GM21723 (cell line): Measurements from ENCODE around the gene ZNF48.
A peak's percentile ranks its signal among the peaks of the same experiment; 100 is the strongest.

Source experiments
- ATAC-seq: cut with Tn5 transposase; IDR thresholded peaks from one replicate; pipeline ENCODE4 v1.9.1; 2021; ENCODE audit warnings: mild to moderate bottlenecking, moderate library complexity; ENCODE audit not compliant: unreplicated experiment

The ZNF48 gene

DNA sequence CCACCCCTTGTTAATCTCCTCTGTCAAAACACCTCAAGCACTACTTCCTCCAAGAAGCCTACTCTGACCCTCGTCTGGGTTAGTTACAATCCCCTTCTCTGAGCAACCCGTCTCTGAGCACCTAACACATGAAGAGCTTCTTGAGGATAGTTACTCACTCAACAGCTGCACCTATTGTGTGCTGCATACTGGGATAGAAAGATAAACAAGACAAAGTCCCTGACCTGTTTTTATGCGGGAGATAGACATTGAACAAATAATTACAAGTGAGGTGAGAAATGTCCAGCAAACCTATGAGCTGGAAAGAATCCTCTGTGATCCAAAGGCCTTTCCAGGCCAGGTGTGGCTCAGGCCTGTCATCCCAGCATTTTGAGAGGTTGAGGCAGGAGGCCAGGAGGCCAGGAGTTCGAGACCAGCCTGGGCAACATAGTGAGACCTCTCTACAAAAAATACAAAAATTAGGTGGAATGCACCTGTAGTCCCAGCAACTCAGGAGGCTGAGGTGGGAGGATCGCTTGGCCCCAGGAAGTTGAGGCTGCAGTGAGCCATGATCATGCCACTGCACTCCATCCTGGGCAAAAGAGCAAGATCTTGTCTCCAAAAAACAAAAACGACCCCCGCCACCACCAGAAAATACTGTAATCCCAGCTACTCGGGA lies 6.7 kb downstream of the ZNF48 start:
- ATAC-seq = no peak

DNA sequence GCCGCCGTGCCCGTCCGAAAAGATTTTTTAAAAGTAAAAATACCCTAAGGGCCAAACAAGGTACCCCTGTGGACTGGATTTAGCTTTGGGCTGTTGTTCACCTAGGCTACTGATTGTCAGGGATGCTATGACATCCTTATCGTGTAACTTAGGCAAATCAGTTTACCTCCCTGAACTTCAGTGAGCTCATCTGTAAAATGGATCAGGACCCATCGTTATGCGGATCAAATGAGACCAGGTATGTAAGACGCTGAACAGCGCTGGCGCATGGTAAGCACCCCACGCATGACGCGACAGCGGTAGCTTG lies 11.5 kb downstream of the ZNF48 start:
- peak; percentile 15 for ATAC-seq

DNA sequence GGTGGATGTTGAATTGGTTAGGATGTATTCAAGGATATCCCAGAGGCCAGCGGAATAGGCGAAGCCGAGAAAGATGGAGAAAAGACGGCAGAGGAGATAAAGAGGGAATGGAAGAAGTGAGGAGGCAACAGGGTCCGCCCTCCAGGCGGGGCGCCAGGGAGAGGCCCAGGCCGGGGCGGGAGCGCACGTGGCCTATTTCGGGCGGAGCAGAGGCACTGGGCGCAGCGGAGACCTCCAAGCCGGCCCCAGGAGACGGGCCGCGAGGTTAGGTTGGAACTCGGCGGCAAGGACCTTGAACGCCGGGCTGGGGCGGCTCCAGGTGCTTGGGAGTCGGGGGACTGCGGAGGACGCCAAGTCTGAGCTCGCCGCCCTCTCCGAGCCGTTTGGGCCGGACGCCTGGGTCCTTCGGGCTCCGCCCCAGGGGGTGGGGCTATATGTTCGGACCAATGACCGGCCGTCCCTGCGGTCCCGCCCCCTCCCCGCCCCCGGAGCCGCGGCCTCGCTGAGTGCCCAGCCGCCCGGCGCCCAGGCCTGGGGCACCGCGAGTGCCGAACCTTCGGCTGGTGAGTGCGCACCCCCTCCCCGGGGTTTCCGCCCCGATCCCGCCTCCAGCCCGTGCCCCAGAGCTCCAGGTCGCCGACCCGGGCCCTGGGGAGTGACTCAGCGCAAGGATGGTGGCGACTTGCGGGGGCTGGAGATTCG lies 12.0 kb downstream of the ZNF48 start, which contains the start of gene ZNF771:
TSS of gene ZNF771 (plus strand) at position 505 of the 702 bp plus-strand sequence. CDS start 448 bp downstream, outside the sequence.
- ATAC-seq = peak; percentile 82

DNA sequence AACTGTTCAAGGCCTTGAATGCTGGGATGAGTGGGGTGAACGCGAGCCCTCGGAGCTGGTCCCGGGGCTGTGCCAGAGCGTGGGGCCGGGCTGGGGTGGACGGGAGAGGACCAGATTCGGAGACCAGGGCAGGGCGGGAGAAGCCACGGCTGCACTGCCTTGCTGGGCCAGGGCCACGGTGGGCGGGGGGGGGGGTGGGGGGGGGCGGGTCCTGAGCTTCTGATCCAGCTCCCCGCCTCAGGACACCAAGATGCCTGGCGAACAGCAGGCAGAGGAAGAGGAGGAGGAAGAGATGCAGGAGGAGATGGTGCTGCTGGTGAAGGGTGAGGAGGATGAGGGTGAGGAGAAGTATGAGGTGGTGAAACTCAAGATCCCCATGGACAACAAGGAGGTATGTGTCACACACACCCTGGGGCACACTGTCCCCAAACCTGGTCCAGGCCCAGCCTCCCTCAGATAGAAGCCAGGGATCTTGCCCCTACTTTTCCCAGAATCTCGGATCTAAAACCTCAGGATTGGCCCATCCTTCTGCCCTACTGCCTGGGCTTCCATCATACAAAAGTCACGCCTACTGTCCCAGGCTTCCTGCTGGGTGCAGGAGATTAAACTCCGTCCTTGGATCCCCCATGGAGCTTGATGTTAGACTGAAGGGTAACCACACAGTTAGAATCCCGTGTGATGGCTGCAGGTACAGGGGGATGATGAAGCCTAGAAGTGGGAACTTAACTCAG lies 12.7 kb downstream of the ZNF48 start:
- no peak for ATAC-seq

DNA sequence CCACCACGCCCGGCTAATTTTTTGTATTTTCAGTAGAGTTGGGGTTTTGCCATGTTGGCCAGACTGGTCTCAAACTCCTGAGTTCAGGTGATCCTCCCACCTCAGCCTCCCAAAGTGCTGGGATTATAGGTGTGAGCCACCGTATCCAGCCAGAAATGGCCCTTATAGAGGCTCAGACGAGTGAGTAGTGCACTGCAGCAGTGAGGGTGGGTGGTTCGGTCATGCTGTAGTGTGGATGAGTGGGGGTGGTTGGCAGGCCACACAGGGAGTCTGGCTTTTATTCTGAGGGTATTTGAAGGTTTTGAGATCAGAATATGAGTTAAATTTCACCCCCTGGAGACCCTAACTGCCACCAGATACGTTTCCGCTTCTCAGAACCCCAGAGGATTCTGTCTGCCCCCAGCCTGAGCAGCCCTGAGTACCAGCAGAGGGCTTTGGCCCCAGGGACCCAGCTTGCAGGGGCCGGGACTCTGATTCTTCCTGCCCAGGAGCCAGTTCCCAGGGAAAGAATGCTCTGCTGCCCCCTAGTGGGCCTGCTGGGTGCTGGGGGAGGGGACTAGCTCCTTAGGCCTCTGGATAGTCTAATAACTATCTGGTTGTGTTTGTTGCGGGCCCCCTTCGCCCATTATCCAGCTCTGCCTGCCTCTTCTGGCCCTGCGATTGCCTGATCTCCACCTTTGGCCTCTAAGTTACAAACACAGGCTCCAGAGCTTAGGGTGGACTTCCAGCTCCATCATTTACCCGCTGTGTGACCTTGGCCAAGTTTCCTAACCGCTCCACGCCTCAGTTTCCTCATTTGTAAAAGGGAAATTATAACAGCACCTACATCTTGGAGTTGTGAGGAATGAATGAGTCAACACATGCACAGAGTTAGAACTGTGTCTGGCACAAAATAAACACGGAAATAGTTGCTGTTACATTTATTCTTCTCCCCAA lies 14.2 kb downstream of the ZNF48 start:
- no peak for ATAC-seq

DNA sequence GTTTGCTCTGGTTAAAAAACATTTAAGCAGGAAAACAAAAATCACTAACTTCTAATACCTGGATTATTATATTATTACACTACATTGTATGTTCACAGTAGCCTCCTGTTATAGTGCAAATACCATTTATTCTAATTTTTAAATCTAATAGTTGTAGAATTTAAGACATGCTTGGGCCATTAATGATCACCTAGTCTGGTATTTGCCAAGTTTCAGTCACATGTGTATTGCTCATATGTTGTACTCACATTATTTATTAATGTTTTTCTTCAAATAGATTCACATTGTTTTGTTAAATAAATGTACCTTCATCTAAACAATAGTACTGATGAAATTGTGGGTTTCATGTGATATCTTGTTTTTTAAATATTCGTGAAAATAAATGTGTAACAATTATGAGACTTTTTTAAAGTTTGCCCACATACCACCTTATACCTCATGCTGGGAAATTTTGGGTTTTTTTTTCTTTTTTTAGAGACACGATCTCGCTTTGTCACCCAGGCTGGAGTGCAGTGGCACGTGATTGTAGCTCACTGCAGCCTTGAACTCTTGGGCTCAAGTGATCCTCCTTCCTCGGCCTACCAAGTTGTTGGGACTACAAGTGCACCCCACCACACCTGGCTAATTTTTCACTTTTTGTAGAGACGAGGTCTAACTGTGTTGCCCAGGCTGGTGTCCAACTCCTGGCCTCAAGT lies 18.0 kb downstream of the ZNF48 start:
- no peak for ATAC-seq

DNA sequence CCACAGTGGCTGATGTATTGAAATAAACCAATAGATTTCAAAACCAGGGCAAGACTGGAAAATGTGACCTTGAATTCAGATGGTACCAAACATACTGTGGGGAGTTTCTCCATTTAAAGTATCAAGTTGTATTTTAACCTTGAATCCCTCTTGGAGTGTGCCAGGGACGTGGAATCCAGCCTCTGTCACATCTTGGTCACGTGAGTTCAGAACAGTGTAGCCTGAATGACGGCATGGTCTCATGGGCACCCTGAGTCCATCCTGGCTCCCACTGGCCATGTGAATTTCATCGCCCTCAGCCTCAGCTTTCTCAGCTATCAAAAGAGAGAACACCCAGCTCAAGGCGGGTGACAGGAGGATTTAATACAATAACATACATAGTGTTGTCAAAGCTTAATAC lies 18.9 kb downstream of the ZNF48 start:
- ATAC-seq = no peak

DNA sequence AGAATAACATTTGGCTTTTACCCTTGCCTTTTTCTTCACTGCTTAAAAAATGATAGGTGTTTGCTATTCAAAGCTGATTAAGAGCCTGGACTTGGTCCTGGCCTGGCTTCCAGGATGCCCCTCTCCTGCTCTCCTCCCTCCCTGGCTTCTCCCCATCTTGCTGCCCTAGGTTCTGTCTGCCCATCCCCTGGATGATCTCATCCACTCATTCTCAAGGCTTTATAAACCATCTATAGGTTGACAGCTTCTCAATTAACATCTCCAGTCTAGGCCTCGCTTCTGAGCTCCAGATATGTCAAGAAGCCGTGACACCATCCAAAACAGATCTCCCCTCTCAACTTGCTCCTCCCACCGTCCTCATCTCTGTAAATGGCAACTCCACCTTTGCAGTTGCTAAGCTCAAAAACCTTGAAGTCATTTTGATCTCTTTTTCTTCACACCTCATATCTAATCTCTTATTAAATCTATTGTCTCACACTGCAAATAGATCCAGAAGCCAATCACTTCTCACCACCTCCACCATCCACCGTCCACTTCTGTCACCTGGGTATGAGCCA lies 20.9 kb downstream of the ZNF48 start:
- no peak for ATAC-seq

DNA sequence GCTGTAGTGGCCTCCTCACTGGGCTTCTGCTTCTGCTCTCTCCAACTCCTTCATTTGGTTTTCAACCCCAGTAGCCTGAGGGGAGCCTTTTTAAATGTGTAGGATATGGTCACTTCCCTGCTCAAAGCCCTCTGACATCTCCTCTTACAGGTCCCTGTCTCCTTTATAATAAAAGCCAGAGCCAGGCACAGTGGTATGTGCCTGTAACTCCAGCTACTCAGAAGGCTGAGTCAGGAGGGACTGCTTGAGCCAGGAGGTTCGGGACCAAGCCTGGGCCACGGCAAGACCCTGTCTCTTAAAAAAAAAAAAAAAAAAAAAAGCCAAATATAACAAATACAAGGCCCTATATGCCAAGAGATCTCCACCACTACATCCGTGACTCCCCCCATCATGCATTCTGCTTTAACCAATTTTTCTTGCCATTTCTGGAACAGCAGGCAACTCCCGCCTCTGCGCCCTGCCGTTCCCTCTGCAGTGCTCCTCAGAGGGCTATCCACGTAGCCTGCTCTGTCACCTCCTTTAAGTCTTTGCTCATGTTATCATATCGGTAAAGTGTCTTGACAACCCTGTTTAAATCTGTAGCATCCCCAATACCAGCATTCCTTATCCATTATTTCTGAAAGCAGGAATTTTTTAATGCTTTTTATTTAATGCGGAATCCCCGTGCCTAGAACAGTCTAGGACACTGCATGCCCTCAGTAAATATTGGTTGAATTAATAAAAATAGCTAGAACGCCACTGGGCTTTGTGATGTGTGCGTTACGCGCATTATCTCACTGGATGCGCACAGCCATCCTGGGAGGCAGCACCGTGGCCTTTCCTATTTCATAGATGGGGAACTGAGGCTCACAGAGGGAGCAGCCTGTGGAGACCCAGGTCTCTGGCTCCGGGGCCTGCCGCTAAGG lies 21.7 kb downstream of the ZNF48 start:
- peak; percentile 20 for ATAC-seq

DNA sequence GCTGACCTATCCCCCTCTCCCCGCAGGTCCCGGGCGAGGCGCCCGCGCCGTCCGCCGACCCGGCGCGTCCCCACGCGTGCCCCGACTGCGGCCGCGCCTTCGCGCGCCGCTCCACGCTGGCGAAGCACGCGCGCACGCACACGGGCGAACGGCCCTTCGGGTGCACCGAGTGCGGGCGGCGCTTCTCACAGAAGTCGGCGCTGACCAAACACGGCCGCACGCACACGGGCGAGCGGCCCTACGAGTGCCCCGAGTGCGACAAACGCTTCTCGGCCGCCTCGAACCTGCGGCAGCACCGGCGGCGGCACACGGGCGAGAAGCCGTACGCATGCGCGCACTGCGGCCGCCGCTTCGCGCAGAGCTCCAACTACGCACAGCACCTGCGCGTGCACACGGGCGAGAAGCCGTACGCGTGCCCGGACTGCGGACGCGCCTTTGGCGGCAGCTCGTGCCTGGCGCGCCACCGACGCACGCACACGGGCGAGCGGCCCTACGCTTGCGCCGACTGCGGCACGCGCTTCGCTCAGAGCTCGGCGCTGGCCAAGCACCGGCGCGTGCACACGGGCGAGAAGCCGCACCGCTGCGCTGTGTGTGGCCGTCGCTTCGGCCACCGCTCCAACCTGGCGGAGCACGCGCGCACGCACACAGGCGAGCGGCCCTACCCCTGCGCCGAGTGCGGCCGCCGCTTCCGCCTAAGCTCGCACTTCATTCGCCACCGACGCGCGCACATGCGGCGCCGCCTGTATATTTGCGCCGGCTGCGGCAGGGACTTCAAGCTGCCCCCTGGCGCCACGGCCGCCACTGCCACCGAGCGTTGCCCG lies 22.5 kb downstream of the ZNF48 start:
- peak; percentile 69 for ATAC-seq

DNA sequence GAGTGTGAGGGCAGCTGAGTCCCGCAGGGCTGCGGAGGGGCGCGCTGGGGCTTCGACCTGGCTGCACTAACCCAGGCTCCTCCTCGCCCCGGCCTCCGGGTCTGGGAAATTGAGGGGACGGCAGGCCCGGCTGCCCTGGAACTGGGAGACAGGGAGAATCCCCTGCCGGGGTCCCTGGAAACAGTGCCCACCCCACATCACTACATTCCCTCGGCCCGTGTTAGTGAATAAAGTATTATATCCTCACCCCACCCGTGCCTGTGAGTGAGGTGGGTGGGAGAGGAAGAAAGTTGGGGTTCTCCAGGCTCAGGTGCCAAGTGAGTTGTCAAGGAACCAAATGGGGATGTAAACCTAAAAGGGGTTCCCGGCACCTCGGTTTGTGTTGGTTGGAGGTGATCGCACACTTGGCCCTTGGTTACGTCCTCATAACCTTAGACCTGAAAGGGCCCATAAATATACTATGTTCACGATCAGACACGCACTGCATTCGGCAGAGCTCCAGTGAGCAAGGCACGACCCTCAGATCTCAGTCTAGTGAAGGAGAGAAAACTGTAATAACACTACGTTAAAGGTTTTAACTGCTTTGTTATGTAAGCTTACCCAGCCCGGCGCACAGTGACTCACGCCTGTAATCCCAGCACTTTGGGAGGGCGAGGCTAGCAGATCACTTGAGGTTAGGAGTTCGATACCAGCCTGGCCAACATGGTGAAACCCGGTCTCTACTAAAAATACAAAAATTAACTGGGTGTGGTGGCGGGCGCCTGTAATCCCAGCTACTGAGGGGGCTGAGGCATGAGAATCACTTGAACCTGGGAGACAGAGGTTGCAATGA lies 23.3 kb downstream of the ZNF48 start:
- no peak for ATAC-seq

DNA sequence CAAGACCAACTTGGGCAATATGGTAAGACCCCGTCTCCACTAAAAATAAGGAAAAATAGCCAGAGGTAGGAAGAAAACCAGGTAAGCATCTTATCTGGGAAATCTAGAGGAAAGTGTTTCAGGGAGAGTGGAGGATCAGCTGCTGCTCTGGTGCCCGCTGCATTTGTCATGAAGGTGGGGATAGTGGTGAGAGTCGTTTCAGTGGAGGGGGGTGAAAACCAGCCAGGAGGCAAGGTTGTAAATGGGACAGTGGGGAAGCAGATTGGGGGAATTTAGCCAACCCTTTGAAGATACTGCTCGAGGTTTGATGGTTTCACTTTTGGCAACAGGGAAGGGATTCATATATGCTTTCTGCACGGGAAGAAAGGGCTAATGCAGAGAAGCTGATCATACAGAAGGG lies 25.8 kb downstream of the ZNF48 start:
- ATAC-seq = no peak

DNA sequence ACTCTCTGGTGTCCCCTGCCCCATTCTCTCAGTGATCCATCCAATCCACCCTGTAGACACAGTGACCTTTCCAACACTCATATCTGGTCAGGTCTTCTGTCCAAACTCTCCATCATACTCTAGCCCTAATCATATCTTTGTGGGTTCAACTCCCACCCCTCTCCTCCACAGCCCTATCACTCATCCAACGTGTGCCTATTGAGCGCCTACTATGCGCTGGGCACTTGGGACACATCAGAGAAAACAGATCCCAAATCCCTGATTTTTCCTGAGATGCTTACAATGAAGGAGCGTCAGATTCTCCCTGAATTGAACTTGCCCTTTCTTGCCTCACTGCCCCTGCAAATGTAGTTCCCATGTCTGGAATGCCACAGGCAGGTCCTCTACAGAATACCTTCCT lies 32.8 kb downstream of the ZNF48 start:
- ATAC-seq = no peak

DNA sequence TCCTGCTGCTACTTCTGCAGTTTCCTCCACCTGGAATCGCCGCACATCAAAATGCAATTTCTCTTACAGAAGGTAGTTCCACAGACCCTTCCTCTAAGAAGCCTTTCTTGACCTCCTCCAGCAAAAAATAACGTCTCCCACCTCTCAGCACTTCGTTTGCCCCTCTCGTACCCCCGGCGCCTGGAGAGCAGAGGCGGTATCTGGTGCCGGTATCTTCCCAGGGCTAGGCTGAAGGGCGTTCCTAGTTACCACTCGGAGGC lies 34.1 kb downstream of the ZNF48 start:
- peak; percentile 6 for ATAC-seq

DNA sequence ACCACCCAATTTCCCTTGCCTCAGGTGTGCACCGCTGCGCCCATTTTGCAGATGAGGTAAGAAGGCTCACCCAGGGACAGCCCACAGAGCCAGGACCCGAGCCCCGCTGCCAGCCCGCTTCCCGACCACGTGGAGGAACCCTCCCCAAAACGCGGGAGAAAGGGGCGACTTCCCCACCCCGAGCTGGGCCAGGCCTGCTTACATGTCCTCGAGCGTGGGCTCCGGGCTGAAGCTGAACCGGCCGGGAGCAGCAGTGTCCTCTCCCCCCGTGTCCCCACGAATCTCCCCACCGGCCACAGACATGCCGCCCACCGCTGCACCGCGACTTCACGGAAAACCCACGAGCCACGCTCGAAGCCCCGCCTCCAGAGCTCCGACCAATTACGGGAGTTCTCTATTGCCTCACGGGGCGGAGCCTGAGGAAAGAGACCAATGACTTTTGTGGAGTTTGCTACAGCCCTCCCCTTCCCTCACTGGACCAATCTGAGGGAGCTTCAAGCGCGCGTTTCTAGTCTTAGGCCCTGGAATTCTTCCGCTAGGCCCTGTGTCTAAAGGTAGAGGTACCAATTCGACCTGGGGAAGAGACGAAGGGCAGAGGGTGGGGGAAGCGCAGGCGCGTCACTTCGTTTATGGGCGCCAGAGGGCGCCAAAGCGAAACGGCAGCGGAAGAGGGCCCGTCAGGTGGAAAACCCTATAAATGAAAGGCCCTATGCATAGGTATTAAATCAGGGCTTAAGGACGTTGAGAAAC lies 34.6 kb downstream of the ZNF48 start, which contains the start of gene DCTPP1:
TSS of gene DCTPP1 (minus strand) at position 353 of the 750 bp plus-strand sequence. CDS start at position 303, 50 bp downstream.
- ATAC-seq = peak; percentile 97

DNA sequence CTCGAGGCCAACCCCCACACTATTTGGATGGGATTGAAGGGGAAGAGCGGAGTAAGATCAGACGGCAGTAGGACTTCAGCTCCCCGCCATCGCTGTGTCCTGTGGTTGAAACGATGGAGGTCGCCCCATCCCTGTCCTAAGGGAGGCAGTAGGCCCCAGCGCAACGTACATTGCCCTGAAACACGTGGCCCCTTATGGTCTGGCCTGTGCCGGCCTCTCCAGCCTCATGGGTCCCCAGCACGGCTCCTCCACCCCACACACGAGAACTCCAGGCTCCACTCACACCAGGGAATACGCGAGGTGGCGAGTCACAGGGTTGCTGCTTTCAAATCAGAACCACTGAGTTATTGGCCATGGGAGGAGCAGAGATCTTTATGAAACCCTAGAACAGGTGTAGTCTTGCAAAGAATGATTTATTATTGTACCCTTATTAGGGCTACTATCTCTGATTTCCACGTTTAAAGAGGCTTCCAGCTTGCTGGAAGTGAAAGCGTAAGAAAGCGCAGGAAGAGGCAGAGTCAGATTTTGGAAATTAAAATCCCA lies 35.3 kb downstream of the ZNF48 start:
- ATAC-seq = peak; percentile 15
